ENCODE results near the gene VAMP4. TPM values are rescaled to one million over a fixed set of nuclear protein-coding genes. Genes with fewer than 3 reads are reported as not detected.

The VAMP4 gene
- total RNA-seq, 1 experiment from 2014 or later, result 9.3 TPM

GRCh38 chr1:171756856-171757255 is 15.0 kb upstream of the VAMP4 start:
- in situ Hi-C loops (cut with HindIII; ENCODE audit: low pct_unique_long_range_greater_than_20kb, low sequenced_read_pairs), result no loop called here
- Histone ChIP-seq H3K27ac (ENCODE audit: low read length) (no peak overlapping the region), H3K9me3 (ENCODE audit: control insufficient read depth, insufficient read depth, low read depth, low read length) (no peaks in the 10 kb centered on the region), H3K4me3 (ENCODE audit: low read depth in 2 of 2, low read length in 2 of 2) (no peak overlapping the region), H3K4me1 (ENCODE audit: control insufficient read depth, insufficient read depth, low read length) (no peaks in the 10 kb centered on the region), H3K36me3 (ENCODE audit: control insufficient read depth, insufficient read depth, low read length) (no peaks in the 10 kb centered on the region), H3K27me3 (ENCODE audit: control insufficient read depth, insufficient read depth, low read length) (no peaks in the 10 kb centered on the region)
- CTCF ChIA-PET, result no interaction called here
- intact Hi-C loops (cut with micrococcal nuclease; ENCODE audit: unreplicated experiment), result no loop called here
- no peak for DNase-seq (ENCODE audit: low read depth, low spot score)
- no peak for ATAC-seq
- TF ChIP-seq CTCF (IDR thresholded peaks at IDR 0.05), result no peak
- TF ChIP-seq REST (IDR thresholded peaks at IDR 0.05; ENCODE audit: insufficient read depth in 1 of 2, low read depth in 2 of 2, low read length in 1 of 2), result no peak
- TF ChIP-seq POLR2AphosphoS5 (IDR thresholded peaks at IDR 0.05; ENCODE audit: low read depth, low read length), result no peak
- TF ChIP-seq SIN3A (IDR thresholded peaks at IDR 0.05; ENCODE audit: borderline replicate concordance, insufficient read depth, low read depth, low read length), result no peak
- TF ChIP-seq TCF7L2 (IDR thresholded peaks at IDR 0.05; ENCODE audit: low read depth, low read length), result no peak
- POLR2A ChIA-PET, result no interaction called here
- no TSS peak for BruUV-seq (replicated peaks)

- BruUV-seq (replicated peaks), result no TSS peak
- no peak overlapping the region for H3K4me3 ChIP-seq (ENCODE audit: low read depth in 2 of 2, low read length in 2 of 2)
- POLR2A ChIA-PET, result no interaction called here
- H3K9me3 ChIP-seq (ENCODE audit: control insufficient read depth, insufficient read depth, low read depth, low read length), result no peaks in the 10 kb centered on the region
- H3K27me3 ChIP-seq (ENCODE audit: control insufficient read depth, insufficient read depth, low read length), result no peaks in the 10 kb centered on the region
- in situ Hi-C loops (cut with HindIII; ENCODE audit: low pct_unique_long_range_greater_than_20kb, low sequenced_read_pairs) (no loop called here), intact Hi-C loops (cut with micrococcal nuclease; ENCODE audit: unreplicated experiment) (no loop called here)
- no peaks in the 10 kb centered on the region for H3K4me1 ChIP-seq (ENCODE audit: control insufficient read depth, insufficient read depth, low read length)
- ATAC-seq, result no peak
- TF ChIP-seq TCF7L2 (IDR thresholded peaks at IDR 0.05; ENCODE audit: low read depth, low read length) (no peak), POLR2AphosphoS5 (IDR thresholded peaks at IDR 0.05; ENCODE audit: low read depth, low read length) (no peak), SIN3A (IDR thresholded peaks at IDR 0.05; ENCODE audit: borderline replicate concordance, insufficient read depth, low read depth, low read length) (no peak)
- no peak overlapping the region for H3K27ac ChIP-seq (ENCODE audit: low read length)
- no peaks in the 10 kb centered on the region for H3K36me3 ChIP-seq (ENCODE audit: control insufficient read depth, insufficient read depth, low read length)
- DNase-seq (ENCODE audit: low read depth, low spot score), result no peak
- CTCF ChIA-PET, result no interaction called here
These were observed 13.1 kb upstream of the VAMP4 start for GRCh38 chr1:171754971-171755370.

- Histone ChIP-seq H3K27ac (ENCODE audit: low read length) (no peak overlapping the region), H3K4me3 (ENCODE audit: low read depth in 2 of 2, low read length in 2 of 2) (no peak overlapping the region), H3K9me3 (ENCODE audit: control insufficient read depth, insufficient read depth, low read depth, low read length) (no peaks in the 10 kb centered on the region), H3K4me1 (ENCODE audit: control insufficient read depth, insufficient read depth, low read length) (no peaks in the 10 kb centered on the region), H3K27me3 (ENCODE audit: control insufficient read depth, insufficient read depth, low read length) (no peaks in the 10 kb centered on the region), H3K36me3 (ENCODE audit: control insufficient read depth, insufficient read depth, low read length) (no peaks in the 10 kb centered on the region)
- no peak for ATAC-seq
- in situ Hi-C loops (cut with HindIII; ENCODE audit: low pct_unique_long_range_greater_than_20kb, low sequenced_read_pairs) (no loop called here), intact Hi-C loops (cut with micrococcal nuclease; ENCODE audit: unreplicated experiment) (no loop called here)
- TF ChIP-seq POLR2AphosphoS5 (IDR thresholded peaks at IDR 0.05; ENCODE audit: low read depth, low read length) (no peak), SIN3A (IDR thresholded peaks at IDR 0.05; ENCODE audit: borderline replicate concordance, insufficient read depth, low read depth, low read length) (no peak), CTCF (IDR thresholded peaks at IDR 0.05) (no peak), REST (IDR thresholded peaks at IDR 0.05; ENCODE audit: insufficient read depth in 1 of 2, low read depth in 2 of 2, low read length in 1 of 2) (no peak)
- CTCF ChIA-PET, result no interaction called here
- POLR2A ChIA-PET, result no interaction called here
- no peak for DNase-seq (ENCODE audit: low read depth, low spot score)
- BruUV-seq (replicated peaks), result no TSS peak
These were observed 12.5 kb upstream of the VAMP4 start for GRCh38 chr1:171754353-171754705.
